ENCODE results near the gene C19orf38. TPM values are rescaled to one million over a fixed set of nuclear protein-coding genes. Genes with fewer than 3 reads are reported as not detected.
"Not testable (repeated sequence)": the region's sequence is repeated elsewhere in the genome, so short reads cannot be mapped to it uniquely, and the experiment has no call there.

Gene C19orf38
- total RNA-seq, 1 experiment from 2014 or later: 0.07 TPM

GRCh38 chr19:10874024-10874423 is 25.8 kb downstream of the C19orf38 start:
- Histone ChIP-seq H3K9me3 (ENCODE audit: low read length) (no peaks in the 10 kb centered on the region), H3K36me3 (ENCODE audit: low read depth, low read length) (no peaks in the 10 kb centered on the region), H3F3A (ENCODE audit: low read length, unreplicated experiment) (no peaks in the 10 kb centered on the region), H3K4me2 (ENCODE audit: low read length) (no peak overlapping the region), H3K27ac (ENCODE audit: low read length) (no peak overlapping the region), H3K79me2 (ENCODE audit: low read length) (peaks cover 70% of the 10 kb centered on the region), H3K4me1 (ENCODE audit: insufficient read depth, low read length) (peaks cover 8% of the 10 kb centered on the region; the same call in 1 of the 2 replicates), H3K27me3 (ENCODE audit: low read length) (no peaks in the 10 kb centered on the region), H3K9ac (ENCODE audit: low read length) (no peak overlapping the region), H2AFZ (ENCODE audit: low read length) (no peak overlapping the region), H3K9me2 (replicated peaks; ENCODE audit: low read length) (no peaks in the 10 kb centered on the region), H4K20me1 (ENCODE audit: low read length) (no peaks in the 10 kb centered on the region), H3K4me3 (ENCODE audit: low read length) (no peak overlapping the region)
- ATAC-seq: no peak
- DNase-seq: peak; percentile 32
- intact Hi-C loops (cut with micrococcal nuclease): loop anchor here (5.0 kb wide), 1 partner anchor 43 kb away; no protein-coding TSS in a partner anchor
- POLR2A ChIA-PET (ENCODE audit: unreplicated experiment): interaction anchor here (0.6 kb wide), 1 partner anchor 38 kb away, joined by 3 read pairs; no protein-coding TSS in a partner anchor
- no peak for TF ChIP-seq EZH2phosphoT487 (IDR thresholded peaks at IDR 0.05; ENCODE audit: borderline replicate concordance, low read length)
- CTCF ChIA-PET: no interaction called here
- BruUV-seq (replicated peaks): no TSS peak

GRCh38 chr19:10876459-10877240 is 28.4 kb downstream of the C19orf38 start:
- intact Hi-C loops (cut with micrococcal nuclease): no loop called here
- H3K9me3 ChIP-seq (ENCODE audit: low read length): no peaks in the 10 kb centered on the region
- CTCF ChIA-PET: interaction anchor here (0.5 kb wide), 1 partner anchor 60 kb away, joined by 7 read pairs; no protein-coding TSS in a partner anchor
- H2AFZ ChIP-seq (ENCODE audit: low read length): no peak overlapping the region
- POLR2A ChIA-PET (ENCODE audit: unreplicated experiment): interaction anchor here (0.5 kb wide), 1 partner anchor 9 kb away, joined by 4 read pairs; no protein-coding TSS in a partner anchor
- no peak overlapping the region for H3K4me2 ChIP-seq (ENCODE audit: low read length)
- H3F3A ChIP-seq (ENCODE audit: low read length, unreplicated experiment): no peaks in the 10 kb centered on the region
- no peaks in the 10 kb centered on the region for H4K20me1 ChIP-seq (ENCODE audit: low read length)
- H3K9ac ChIP-seq (ENCODE audit: low read length): no peak overlapping the region
- no peaks in the 10 kb centered on the region for H3K27me3 ChIP-seq (ENCODE audit: low read length)
- no peak for DNase-seq
- no peaks in the 10 kb centered on the region for H3K36me3 ChIP-seq (ENCODE audit: low read depth, low read length)
- no TSS peak for BruUV-seq (replicated peaks)
- H3K4me1 ChIP-seq (ENCODE audit: insufficient read depth, low read length): peaks cover 8% of the 10 kb centered on the region; the same call in 1 of the 2 replicates
- H3K79me2 ChIP-seq (ENCODE audit: low read length): peaks cover 96% of the 10 kb centered on the region
- ATAC-seq: no peak
- no peak overlapping the region for H3K27ac ChIP-seq (ENCODE audit: low read length)
- H3K4me3 ChIP-seq (ENCODE audit: low read length): no peak overlapping the region
- no peaks in the 10 kb centered on the region for H3K9me2 ChIP-seq (replicated peaks; ENCODE audit: low read length)
- TF ChIP-seq EZH2phosphoT487 (IDR thresholded peaks at IDR 0.05; ENCODE audit: borderline replicate concordance, low read length) (no peak), CTCF (conservative IDR thresholded peaks at IDR 0.05; ENCODE audit: low read depth, low read length) (no peak), EZH2 (IDR thresholded peaks at IDR 0.05; ENCODE audit: low read length, unreplicated experiment) (no peak)

- H3K27me3 ChIP-seq (ENCODE audit: low read length); H3K36me3 ChIP-seq (ENCODE audit: low read depth, low read length); intact Hi-C loops (cut with micrococcal nuclease); H3K9me2 ChIP-seq (replicated peaks; ENCODE audit: low read length); POLR2A ChIA-PET (ENCODE audit: unreplicated experiment); H4K20me1 ChIP-seq (ENCODE audit: low read length); H2AFZ ChIP-seq (ENCODE audit: low read length); H3K4me3 ChIP-seq (ENCODE audit: low read length); H3K9me3 ChIP-seq (ENCODE audit: low read length); ATAC-seq; H3K27ac ChIP-seq (ENCODE audit: low read length); BruUV-seq (replicated peaks); H3K9ac ChIP-seq (ENCODE audit: low read length); H3K4me2 ChIP-seq (ENCODE audit: low read length); H3F3A ChIP-seq (ENCODE audit: low read length, unreplicated experiment); CTCF ChIA-PET; DNase-seq; H3K4me1 ChIP-seq (ENCODE audit: insufficient read depth, low read length): not testable (repeated sequence)
- peaks cover 96% of the 10 kb centered on the region for H3K79me2 ChIP-seq (ENCODE audit: low read length)
Observed at GRCh38 chr19:10877608-10878007, 29.4 kb downstream of the C19orf38 start.
